GM12864 (cell line): Measurements from ENCODE around the gene RFC3.
"Not testable (repeated sequence)": the region's sequence is repeated elsewhere in the genome, so short reads cannot be mapped to it uniquely, and the experiment has no call there.

ENCODE experiments used
- DNase-seq: peaks from one replicate; pipeline ENCODE4 v3.0.0-alpha.2; 2011; ENCODE audit warnings: low read depth
- H3K4me3 ChIP-seq: 2 replicates; pipeline ENCODE4 v1.5.1; 2011; ENCODE audit warnings: mild to moderate bottlenecking, low read depth, low read length, control low read depth
- CTCF ChIP-seq: IDR thresholded peaks from 2 replicates; pipeline ENCODE4 v1.5.1; 2011; ENCODE audit warnings: low read depth, mild to moderate bottlenecking, moderate library complexity, low read length, control low read depth, inconsistent platforms; ENCODE audit errors: missing control alignments

The RFC3 gene

GRCh38 chr13:33817901-33818706 is at the start of gene RFC3:
TSS of gene RFC3 (plus strand) at chr13:33818149. CDS start at chr13:33818179, 30 bp downstream.
- TF ChIP-seq CTCF: peak; percentile 4
- peak within 1 kb of the TSS; percentile 81 for H3K4me3 ChIP-seq
- DNase-seq: peak; percentile 86

- no peak for DNase-seq
- no peak for TF ChIP-seq CTCF
- no peak overlapping the region for H3K4me3 ChIP-seq
These were observed 46.7 kb upstream of the RFC3 start for GRCh38 chr13:33771296-33771695.

- no peak overlapping the region for H3K4me3 ChIP-seq
- TF ChIP-seq CTCF: no peak
These were observed 44.0 kb upstream of the RFC3 start for GRCh38 chr13:33773790-33774462.

GRCh38 chr13:33775339-33776108 is 42.4 kb upstream of the RFC3 start:
- no peak for DNase-seq
- no peak for TF ChIP-seq CTCF
- H3K4me3 ChIP-seq: no peak overlapping the region

More at GRCh38 chr13:33773790-33774462, 44.0 kb upstream of the RFC3 start:
- no peak for DNase-seq

- no peak overlapping the region for H3K4me3 ChIP-seq
- TF ChIP-seq CTCF: no peak
- no peak for DNase-seq
These were observed 41.6 kb upstream of the RFC3 start for GRCh38 chr13:33776239-33776881.

GRCh38 chr13:33782631-33783030 is 35.3 kb upstream of the RFC3 start:
- no peak for DNase-seq
- no peak for TF ChIP-seq CTCF
- H3K4me3 ChIP-seq: no peak overlapping the region

- H3K4me3 ChIP-seq, DNase-seq: not testable (repeated sequence)
These were observed 34.7 kb upstream of the RFC3 start for GRCh38 chr13:33783212-33783611.
